Thoracic aorta endothelial cell (primary cell): ENCODE data around the gene EID2B. TPM values are rescaled to one million over a fixed set of nuclear protein-coding genes. Genes with fewer than 3 reads are reported as not detected.

ENCODE experiments used
- total RNA-seq: library from RNA; depleted of rRNA; stranded (reverse); fragments of >200 nt; gene quantifications from 2 replicates; pipeline ENCODE4 v1.2.3, GENCODE V29; 2012

Gene EID2B
- 3.2 and 4.4 TPM in 2 replicates for total RNA-seq

GRCh38 chr19:39532233-39533002 lies at the start of gene EID2B:
TSS of gene EID2B (minus strand) at chr19:39532852. CDS start at chr19:39532802, 50 bp downstream.

GRCh38 chr19:39539518-39540332 lies 7.1 kb upstream of the EID2B start, which contains the start of gene EID2:
TSS of gene EID2 (minus strand) at chr19:39540161. CDS start at chr19:39540079, 82 bp downstream.

GRCh38 chr19:39514840-39515550 lies 17.7 kb downstream of the EID2B start, which contains the start of gene SELENOV:
TSS of gene SELENOV (plus strand) at chr19:39515139. CDS start at chr19:39515213, 74 bp downstream.

GRCh38 chr19:39498798-39499642 lies 33.6 kb downstream of the EID2B start, which contains the start of gene DLL3:
TSS of gene DLL3 (plus strand) at chr19:39498947. CDS start at chr19:39498975, 28 bp downstream.

Other genes with a start within 250 kb of the EID2B start
- not detected in 2 replicates for gene IFNL1, start 236.4 kb downstream of the EID2B start, total RNA-seq
- 0.27 and 0.43 TPM in 2 replicates for gene LRFN1, start 212.0 kb downstream of the EID2B start, total RNA-seq
- 23.1 and 41.3 TPM in 2 replicates for gene GMFG, start 196.8 kb downstream of the EID2B start, total RNA-seq
- gene SAMD4B, start 190.4 kb downstream of the EID2B start, total RNA-seq, result 36.8 and 59.8 TPM in 2 replicates
- gene PAF1, start 141.7 kb downstream of the EID2B start, total RNA-seq, result 28.9 and 33.6 TPM in 2 replicates
- 17.4 and 19.6 TPM in 2 replicates for gene MED29, start 141.5 kb downstream of the EID2B start, total RNA-seq
- 2.5 and 3.2 TPM in 2 replicates for gene ZFP36, start 126.0 kb downstream of the EID2B start, total RNA-seq
- gene PLEKHG2, start 120.2 kb downstream of the EID2B start, total RNA-seq, result 20.9 and 27.1 TPM in 2 replicates
- 132 and 183 TPM in 2 replicates for gene RPS16, start 96.9 kb downstream of the EID2B start, total RNA-seq
- 91.4 and 117 TPM in 2 replicates for gene SUPT5H, start 87.3 kb downstream of the EID2B start, total RNA-seq
- 69.2 and 79.4 TPM in 2 replicates for gene TIMM50, start 52.0 kb downstream of the EID2B start, total RNA-seq
- gene DLL3, start 33.9 kb downstream of the EID2B start, total RNA-seq, result 0.43 and 0.66 TPM in 2 replicates
- gene SELENOV, start 17.7 kb downstream of the EID2B start, total RNA-seq, result not detected in 2 replicates
- 10.8 and 13.1 TPM in 2 replicates for gene EID2, start 7.3 kb upstream of the EID2B start, total RNA-seq
- not detected in 2 replicates for gene LGALS13, start 69.7 kb upstream of the EID2B start, total RNA-seq
- gene LGALS16, start 123.1 kb upstream of the EID2B start, total RNA-seq, result not detected in 2 replicates
- not detected in 2 replicates for gene LGALS14, start 171.6 kb upstream of the EID2B start, total RNA-seq
- not detected in 2 replicates for gene CLC, start 205.2 kb upstream of the EID2B start, total RNA-seq
- not detected in 2 replicates for gene LEUTX, start 246.0 kb upstream of the EID2B start, total RNA-seq